ENCODE measurements around the gene LCLAT1.

DNA sequence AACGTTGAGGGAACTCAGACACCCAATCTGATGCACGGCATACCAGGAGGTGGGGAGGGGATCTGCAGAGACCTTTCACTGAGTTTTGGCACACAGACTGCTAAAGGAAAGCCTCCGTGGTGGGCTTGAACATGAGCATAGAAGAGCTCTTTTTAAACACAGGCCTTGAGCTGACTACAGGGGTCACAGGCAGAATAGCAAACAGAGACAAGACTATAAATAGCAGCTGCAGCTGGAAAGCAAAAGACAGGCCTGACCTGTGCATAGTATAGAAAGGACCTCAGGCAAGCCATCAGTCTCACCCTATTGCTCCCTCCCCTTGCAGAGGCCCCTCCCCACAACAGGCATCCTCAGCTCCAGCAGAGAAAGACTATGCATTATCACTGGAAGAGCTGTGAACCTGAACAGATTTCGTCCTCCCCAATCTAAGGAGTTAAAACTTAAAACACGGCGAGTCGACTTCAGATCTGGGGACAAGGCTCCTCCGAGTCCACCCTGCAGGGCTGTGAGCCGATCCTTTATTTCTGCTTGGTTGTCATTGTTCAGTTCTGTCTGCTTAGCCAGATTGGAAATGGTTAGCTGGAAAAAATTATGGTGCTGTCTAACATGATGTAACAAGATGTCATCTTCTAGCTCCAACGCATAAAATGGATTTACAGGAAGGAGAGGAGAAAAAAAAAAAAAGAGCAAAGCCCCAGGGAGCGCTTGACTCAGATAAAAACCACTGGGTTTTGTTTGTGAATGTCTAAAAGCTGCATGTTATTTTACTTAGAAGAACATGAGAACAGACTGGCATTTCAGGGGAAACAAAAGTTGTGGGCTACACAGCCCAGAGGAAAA, 25.2 kb upstream of the LCLAT1 start:
- TF ChIP-seq POLR2AphosphoS5 (IDR thresholded peaks at IDR 0.05; ENCODE audit: borderline replicate concordance, low read depth, low read length): no peak
- TF ChIP-seq EZH2 (IDR thresholded peaks at IDR 0.05): no peak

Data from SK-N-MC (cell line).